Right ventricle myocardium inferior (tissue), 1 donor: Measurements from ENCODE around the gene FGD6. TPM values are rescaled to one million over a fixed set of nuclear protein-coding genes. Genes with fewer than 3 reads are reported as not detected.
A peak's percentile ranks its signal among the peaks of the same experiment; 100 is the strongest.
"Not testable (repeated sequence)": the region's sequence is repeated elsewhere in the genome, so short reads cannot be mapped to it uniquely, and the experiment has no call there.

Experiments
- ATAC-seq: fragments of 200-7000 bp; cut with Tn5 transposase; one replicate; pipeline ENCODE4 v1.9.1; 2020; ENCODE audit warnings: mild to moderate bottlenecking, moderate library complexity
- DNase-seq: peaks from one replicate; pipeline ENCODE4 v3.0.0; 2021; ENCODE audit errors: missing footprints
- intact Hi-C: fragments of 100-400 bp; cut with DNase I; formaldehyde crosslinking; loops from one replicate; pipeline ENCODE4 v1.11.0; 2022
- total RNA-seq: library from RNA; stranded (reverse); fragmentation: NEBNext Ultra II Directional; extraction: Animal tissue kit (Norgen Biotek cat#: 25700); gene quantifications from one replicate; pipeline ENCODE4 v1.2.1, GENCODE V29; 2021
- donor health status: DM: no; HTN: yes; CAD: no; lungs with severe emphysema.

The FGD6 gene
- total RNA-seq, 1 donor from 2014 or later, result 22.2 TPM

GRCh38 chr12:95239216-95239615 is 21.9 kb upstream of the FGD6 start:
- DNase-seq (no peak), ATAC-seq (no peak)
- intact Hi-C loops, result no loop called here

GRCh38 chr12:95238150-95238549 is 20.9 kb upstream of the FGD6 start:
- ATAC-seq (no peak), DNase-seq (no peak)
- intact Hi-C loops, result no loop called here

DNA sequence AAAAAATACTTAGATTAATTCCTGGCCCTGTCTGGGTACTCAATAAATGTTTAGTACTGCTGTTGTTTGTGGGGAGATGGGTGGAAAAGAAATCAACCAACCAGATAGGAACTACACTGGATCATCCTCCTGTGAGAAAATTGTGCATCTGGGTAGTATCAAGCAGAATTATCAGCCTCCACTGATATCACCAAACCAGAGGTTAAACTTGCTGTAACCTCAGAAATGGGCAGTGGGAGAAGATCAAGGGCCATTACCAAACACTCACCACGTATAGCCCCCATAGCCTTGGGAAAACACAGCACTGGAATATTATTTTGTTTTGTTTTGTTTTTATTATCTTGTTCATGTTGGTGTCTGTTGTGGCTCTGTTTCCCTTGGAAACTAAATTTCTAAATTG is 20.0 kb upstream of the FGD6 start:
- intact Hi-C loops, result no loop called here
- no peak for ATAC-seq
- DNase-seq, result no peak

GRCh38 chr12:95235621-95236020 is 18.4 kb upstream of the FGD6 start:
- ATAC-seq, intact Hi-C loops, DNase-seq: not testable (repeated sequence)

GRCh38 chr12:95234187-95234586 is 16.9 kb upstream of the FGD6 start:
- ATAC-seq, result not testable (repeated sequence)

GRCh38 chr12:95231190-95231589 is 13.9 kb upstream of the FGD6 start:
- no peak for DNase-seq
- intact Hi-C loops, result no loop called here
- ATAC-seq, result no peak

More at GRCh38 chr12:95234187-95234586, 16.9 kb upstream of the FGD6 start:
- DNase-seq, intact Hi-C loops: not testable (repeated sequence)

DNA sequence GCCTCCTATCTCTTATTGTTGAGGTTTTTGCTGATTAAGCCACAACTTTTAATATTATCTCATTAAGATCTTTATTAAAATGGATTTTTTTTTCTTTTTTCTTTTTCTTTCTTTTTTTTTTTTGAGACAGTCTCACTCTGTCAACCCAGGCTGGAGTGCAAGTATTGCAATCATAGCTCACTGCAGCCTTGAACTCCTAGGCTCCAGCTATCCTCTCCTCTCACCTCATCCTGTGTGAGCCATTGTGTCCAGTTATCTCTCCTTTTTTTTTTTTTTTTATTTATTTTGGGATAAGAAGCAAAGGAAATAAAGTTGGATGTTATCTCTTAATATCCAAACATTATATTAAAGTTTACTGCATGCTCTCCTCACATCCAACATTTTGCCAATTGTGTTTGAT is 13.0 kb upstream of the FGD6 start:
- DNase-seq (no peak), ATAC-seq (no peak)
- intact Hi-C loops, result no loop called here

- ATAC-seq (no peak), DNase-seq (no peak)
- intact Hi-C loops, result no loop called here
Measured at GRCh38 chr12:95229636-95230035, 12.4 kb upstream of the FGD6 start.

- DNase-seq (no peak), ATAC-seq (no peak)
- intact Hi-C loops, result no loop called here
Measured at GRCh38 chr12:95228617-95229016, 11.3 kb upstream of the FGD6 start.

DNA sequence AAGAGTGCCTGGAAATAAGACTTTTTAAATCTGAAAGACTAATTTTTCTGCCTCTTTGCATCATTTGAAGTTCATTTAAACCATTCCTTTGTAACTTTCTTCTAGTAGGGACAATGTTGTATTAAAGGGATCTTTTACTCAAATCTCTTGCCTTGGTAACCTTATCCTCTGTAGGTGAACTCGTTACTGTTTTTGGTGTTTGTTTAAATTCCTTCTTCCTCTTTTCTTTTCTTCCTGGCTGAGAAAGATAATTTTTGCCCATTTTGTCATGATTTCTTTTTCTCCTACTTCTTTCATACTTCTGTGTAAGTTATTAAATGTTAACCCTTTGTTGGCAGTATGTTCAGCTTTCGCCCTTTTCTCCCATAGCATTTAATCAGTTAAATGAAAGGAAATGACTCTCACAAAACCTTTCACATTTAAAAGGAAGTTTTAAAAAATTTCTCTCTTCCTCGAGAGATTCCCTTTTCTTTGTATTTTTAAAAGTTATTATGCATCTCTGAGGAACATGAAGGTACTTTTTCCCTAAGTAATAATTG is 10.6 kb upstream of the FGD6 start:
- ATAC-seq (no peak), DNase-seq (no peak)
- intact Hi-C loops, result no loop called here

DNA sequence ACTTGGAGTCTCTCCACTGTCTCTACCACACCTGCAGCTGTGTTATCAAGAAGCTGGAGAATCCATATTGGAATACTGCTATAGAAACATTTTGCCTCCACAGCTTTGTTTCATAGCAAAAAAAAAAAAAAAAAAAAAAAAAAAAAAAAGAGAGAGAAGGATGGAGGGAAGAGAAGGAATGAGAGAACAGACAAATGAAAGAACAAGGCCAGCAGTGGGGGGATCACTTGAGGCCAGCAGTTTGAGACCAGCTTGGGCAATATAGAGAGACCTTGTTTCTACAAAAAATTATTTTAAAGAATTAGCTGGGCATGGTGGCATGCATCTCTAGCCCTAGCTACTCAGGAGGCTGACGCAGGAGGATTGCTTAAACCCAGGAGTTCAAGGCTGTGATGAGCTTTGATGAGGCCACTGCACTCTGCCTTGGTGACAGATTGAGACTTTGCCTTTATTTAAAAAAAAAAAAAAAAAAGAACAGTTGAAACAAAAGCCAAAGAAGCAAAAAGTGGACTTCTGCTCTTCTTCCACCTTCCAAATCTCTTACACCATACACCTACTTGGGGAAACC is 8.5 kb upstream of the FGD6 start:
- intact Hi-C loops, result no loop called here
- no peak for DNase-seq
- no peak for ATAC-seq

DNA sequence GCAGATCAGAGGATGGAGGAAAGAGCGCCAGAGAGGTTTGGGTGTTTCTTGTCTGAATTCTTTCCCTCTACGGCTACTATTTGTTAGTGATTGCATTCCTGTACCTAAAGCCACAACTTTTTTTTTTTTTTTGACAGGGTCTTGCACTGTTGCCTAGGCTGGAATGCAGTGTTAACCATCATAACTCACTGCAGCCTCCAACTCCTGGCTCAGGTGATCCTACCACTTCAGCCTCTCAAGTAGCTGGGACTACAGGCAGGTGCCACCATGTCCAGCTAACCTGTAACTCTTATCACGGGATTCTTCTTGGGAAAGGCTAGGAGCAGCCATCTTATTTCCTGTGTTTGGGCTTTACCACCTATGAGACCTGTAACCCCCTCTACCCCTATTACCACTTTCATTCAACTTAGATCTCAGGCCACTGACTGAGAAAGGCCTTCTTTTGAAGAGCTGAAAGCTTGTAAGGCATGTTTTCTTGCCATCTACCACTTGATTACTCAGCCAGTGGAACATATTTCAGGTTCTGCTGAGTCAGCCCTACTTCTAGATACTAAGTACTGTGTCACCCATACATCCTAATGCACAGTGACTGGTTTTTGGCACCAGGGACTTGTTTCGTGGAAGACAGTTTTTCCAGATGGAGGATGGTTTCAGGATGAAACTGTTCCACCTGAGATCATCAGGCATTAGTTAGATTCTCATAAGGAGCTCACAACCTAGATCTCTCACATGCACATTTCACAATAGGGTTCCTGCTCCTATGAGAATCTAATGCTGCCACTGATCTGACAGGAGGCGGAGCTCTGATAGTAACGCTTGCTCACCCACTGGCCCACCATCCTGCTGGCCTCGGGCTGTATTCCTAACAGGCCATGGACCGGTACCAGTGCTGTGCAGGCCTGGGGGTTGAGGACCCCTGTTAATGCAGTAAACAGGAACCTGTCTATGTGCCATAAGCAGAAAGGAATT is 7.2 kb upstream of the FGD6 start:
- DNase-seq (no peak), ATAC-seq (no peak)
- intact Hi-C loops, result no loop called here

DNA sequence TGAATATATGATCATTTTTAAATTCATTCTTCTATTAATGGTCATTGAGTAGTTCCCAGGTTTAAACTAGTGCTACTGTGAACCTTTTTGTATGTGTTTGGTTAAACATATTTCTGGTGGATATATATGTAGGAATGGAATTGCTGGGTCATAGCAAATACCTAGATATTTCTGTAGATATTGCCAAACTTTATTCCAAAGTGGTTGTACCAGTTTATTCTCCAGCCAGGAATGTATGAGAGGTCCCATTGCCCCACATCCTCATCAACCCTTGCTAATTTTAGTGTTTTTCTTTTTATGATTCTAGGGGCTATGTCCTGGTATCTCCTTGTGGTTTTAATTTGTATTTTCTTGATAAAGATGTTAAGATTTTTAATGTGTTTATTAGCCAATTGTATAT is 3.5 kb upstream of the FGD6 start:
- ATAC-seq, result no peak
- no peak for DNase-seq
- intact Hi-C loops, result no loop called here

DNA sequence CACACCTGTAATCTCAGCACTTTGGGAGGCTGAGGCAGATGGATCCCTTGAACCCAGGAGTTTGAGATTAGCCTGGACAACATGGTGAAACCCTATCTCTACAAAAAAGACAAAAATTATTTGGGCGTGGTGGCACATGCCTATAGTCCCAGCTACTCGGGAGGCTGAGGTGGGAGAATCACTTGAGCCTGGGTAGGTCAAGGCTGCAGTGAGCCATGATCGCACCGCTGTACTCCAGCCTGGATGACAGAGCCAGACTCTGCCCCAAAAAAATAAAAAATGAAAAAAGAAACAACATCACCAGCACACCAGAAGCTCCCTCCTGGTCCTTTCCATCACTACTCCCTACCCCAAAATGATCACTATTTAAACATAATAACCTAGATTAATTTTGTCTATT is 2.9 kb upstream of the FGD6 start:
- intact Hi-C loops, result no loop called here
- DNase-seq (no peak), ATAC-seq (no peak)

- peak; percentile 59 for ATAC-seq
- no peak for DNase-seq
- intact Hi-C loops, result loop anchor here (1.0 to 5.0 kb wide), 4 partner anchors 61 to 119 kb away; no protein-coding TSS in a partner anchor
Measured at GRCh38 chr12:95218150-95219133, 1.2 kb upstream of the FGD6 start.

DNA sequence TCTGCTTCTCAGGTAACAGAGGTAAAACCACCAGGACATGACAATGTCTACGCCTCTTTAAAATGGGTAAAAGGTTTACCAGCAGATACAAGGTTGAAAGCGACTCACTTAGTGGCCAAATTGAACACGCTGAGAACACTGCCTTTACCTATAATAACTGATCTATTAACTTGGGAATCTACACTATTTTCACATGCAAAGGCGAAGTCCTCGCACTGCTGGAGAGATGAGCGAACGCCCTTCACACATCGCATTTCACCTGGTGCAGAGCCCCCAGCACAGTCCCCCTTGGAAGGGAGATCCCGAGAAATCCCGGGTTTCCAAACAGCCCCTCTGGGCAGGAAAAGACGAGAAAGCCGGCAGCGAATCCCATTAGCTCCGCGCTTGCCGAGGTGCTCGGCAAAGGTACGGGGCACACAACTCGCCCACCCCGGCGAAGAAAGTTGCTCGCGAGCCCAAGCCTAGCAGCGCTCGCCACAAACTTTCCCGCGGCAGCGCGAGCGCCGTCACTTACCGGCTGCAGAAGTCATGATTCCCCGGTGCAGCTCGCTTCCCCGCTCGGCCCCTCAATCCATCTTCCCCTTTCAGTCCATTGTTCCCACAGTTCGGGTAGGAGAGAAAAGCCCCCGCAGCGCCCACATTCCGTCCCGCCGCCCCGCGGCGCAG is 423 bp downstream of the FGD6 start:
- DNase-seq, result peak; percentile 85
- peak; percentile 21 for ATAC-seq
- intact Hi-C loops, result loop anchor here (5.0 kb wide), 3 partner anchors 60 to 120 kb away; no protein-coding TSS in a partner anchor

GRCh38 chr12:95215949-95216348 is 1.3 kb downstream of the FGD6 start:
- ATAC-seq, result no peak
- no peak for DNase-seq
- intact Hi-C loops, result loop anchor here (5.0 kb wide), 3 partner anchors 59 to 121 kb away; no protein-coding TSS in a partner anchor

DNA sequence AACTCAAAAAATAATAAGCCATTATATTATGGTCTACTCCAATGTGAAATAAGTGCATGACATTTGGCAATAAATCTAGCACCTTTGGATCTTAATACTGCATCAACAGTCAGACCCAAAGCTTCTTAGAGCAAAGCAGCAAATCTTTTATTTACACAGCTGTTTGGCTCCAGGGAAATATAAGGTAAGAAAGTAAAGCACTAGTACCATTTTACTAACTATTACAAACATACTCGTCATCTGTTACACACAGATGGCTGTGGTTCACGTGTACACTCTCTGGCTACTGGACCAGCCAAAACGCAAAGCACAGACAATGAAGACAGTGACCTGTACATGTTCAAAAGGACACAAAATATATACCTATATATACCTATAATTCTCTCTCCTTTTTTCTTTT is 2.8 kb downstream of the FGD6 start:
- intact Hi-C loops, result no loop called here
- ATAC-seq, result no peak
- no peak for DNase-seq
